Vagina (tissue), 2 donors: ENCODE data around the gene ASB7.

Source experiments
- CTCF ChIP-seq, 3 experiments: fragments of 450-650 bp in 2 of 3; fragments of 200-600 bp in 1 of 3; sonication (generic) in 1 of 3; IDR thresholded peaks; one replicate each; pipeline ENCODE4 v1.5.1; 2017 to 2019; ENCODE audit warnings: antibody characterized with exemption in 3 of 3, mild to moderate bottlenecking in 2 of 3, moderate library complexity in 2 of 3
- POLR2A ChIP-seq, 2 donors: fragments of 450-650 bp; IDR thresholded peaks; one replicate each; pipeline ENCODE4 v1.6.1; 2017; ENCODE audit warnings: antibody characterized with exemption in 2 of 2, mild to moderate bottlenecking in 2 of 2, moderate library complexity in 2 of 2
- POLR2AphosphoS5 ChIP-seq, 2 donors: sonication (generic); formaldehyde crosslinking; IDR thresholded peaks; one replicate each; pipeline ENCODE4 v1.9.0; 2017; ENCODE audit warnings: antibody characterized with exemption in 2 of 2, mild to moderate bottlenecking in 2 of 2, low read depth in 1 of 2; ENCODE audit not compliant: insufficient read depth in 1 of 2

- TF ChIP-seq CTCF (IDR thresholded peaks at IDR 0.05): no peak
- TF ChIP-seq POLR2A (IDR thresholded peaks at IDR 0.05): no peak
- peak in 1 of 2 donors; percentile 12 for TF ChIP-seq POLR2AphosphoS5 (IDR thresholded peaks at IDR 0.05; ENCODE audit: insufficient read depth in 1 of 2, low read depth in 1 of 2)
Observed at GRCh38 chr15:100628746-100629145, 26.4 kb downstream of the ASB7 start.
